HCT116 (cell line): ENCODE results near the gene TULP3. TPM values are rescaled to one million over a fixed set of nuclear protein-coding genes. Genes with fewer than 3 reads are reported as not detected.

Experiments used
- ATAC-seq: fragments of 200-7000 bp; cut with Tn5 transposase; 2 replicates; pipeline ENCODE4 v1.9.1; 2020; ENCODE audit warnings: mild to moderate bottlenecking, moderate library complexity
- BruUV-seq: library from RNA; stranded (reverse); fragments of 400-500 nt; replicated peaks from 2 replicates; lab custom pipeline; 2021; lab: Mats Ljungman, UMichigan
- CTCF ChIA-PET: fragments of 300-600 bp; sonication (Branson Sonifier 250); formaldehyde crosslinking; loops from one replicate; lab custom pipeline; 2021; ENCODE audit warnings: antibody characterized with exemption; lab: Charles Lee
- POLR2A ChIA-PET: fragments of 300-600, 350-600 bp; sonication (Branson Sonifier 250); formaldehyde crosslinking; loops from one replicate; lab custom pipeline; 2021; ENCODE audit warnings: antibody characterized with exemption; lab: Charles Lee
- RAD21 ChIA-PET, 2 experiments: fragments of 300-600 bp; sonication (Branson Sonifier 250); formaldehyde crosslinking; loops; one replicate each; lab custom pipeline; 2023; ENCODE audit warnings: low total read pairs in 2 of 2; ENCODE audit not compliant: uncharacterized antibody in 2 of 2, unreplicated experiment in 2 of 2, low non-redundant PET in 1 of 2; lab: Charles Lee
- DNase-seq: peaks from one replicate; pipeline ENCODE4 v3.0.0-alpha.2; 2010; ENCODE audit warnings: low read depth, low spot score
- H2AFZ ChIP-seq: fragments of 200-600 bp; shearing (Covaris generic), sonication (generic); 2 replicates; pipeline ENCODE4 v1.6.1; 2017; ENCODE audit warnings: low read depth, mixed run types, mixed read lengths, antibody characterized with exemption, low read length; ENCODE audit not compliant: poor library complexity, severe bottlenecking
- H3K27ac ChIP-seq: 2 replicates; pipeline ENCODE4 v1.5.1; 2012; ENCODE audit warnings: low read depth, low read length
- H3K27me3 ChIP-seq: fragments of 200-600 bp; sonication (generic); 2 replicates; pipeline ENCODE4 v1.6.1; 2016; ENCODE audit warnings: mixed run types, low read length, mixed read lengths; ENCODE audit not compliant: insufficient read depth
- H3K36me3 ChIP-seq, 2 experiments: fragments of 200-500 bp in 1 of 2; fragments of 200-600 bp in 1 of 2; sonication (Bioruptor generic) in 1 of 2; sonication (generic) in 1 of 2; 2 replicates each; pipeline versions ENCODE4 v1.5.1 to v1.6.1; 2014 to 2016; ENCODE audit warnings: low read length in 2 of 2, inconsistent platforms in 1 of 2, mixed read lengths in 1 of 2, mixed run types in 1 of 2; ENCODE audit not compliant: insufficient read depth in 2 of 2, control insufficient read depth in 1 of 2
- H3K4me1 ChIP-seq, 2 experiments: fragments of 200-600 bp in 1 of 2; sonication (generic) in 1 of 2; 2 replicates each; pipeline versions ENCODE4 v1.5.1 to v1.6.1; 2012 to 2017; ENCODE audit warnings: low read length in 2 of 2, inconsistent platforms in 1 of 2, mild to moderate bottlenecking in 1 of 2, mixed read lengths in 1 of 2, mixed run types in 1 of 2, moderate library complexity in 1 of 2; ENCODE audit not compliant: insufficient read depth in 2 of 2, control insufficient read depth in 1 of 2
- H3K4me2 ChIP-seq: fragments of 200-600 bp; sonication (generic); 2 replicates; pipeline ENCODE4 v1.6.1; 2017; ENCODE audit warnings: mixed run types, low read length, mixed read lengths
- H3K4me3 ChIP-seq, 2 experiments: fragments of 200-600 bp in 1 of 2; sonication (generic) in 1 of 2; replicated peaks in 1 of 2; 2 replicates each; pipeline ENCODE4 v1.5.1; 2011 to 2016; ENCODE audit warnings: low read length in 2 of 2, control low read depth in 1 of 2, low read depth in 1 of 2, mild to moderate bottlenecking in 1 of 2, mixed read lengths in 1 of 2, mixed run types in 1 of 2
- H3K79me2 ChIP-seq: fragments of 200-600 bp; sonication (generic); 2 replicates; pipeline ENCODE4 v1.6.1; 2017; ENCODE audit warnings: mild to moderate bottlenecking, mixed run types, low read length, moderate library complexity, mixed read lengths; ENCODE audit not compliant: insufficient read depth
- H3K9ac ChIP-seq: fragments of 200-600 bp; sonication (generic); 2 replicates; pipeline ENCODE4 v1.6.1; 2016; ENCODE audit warnings: low read length, mixed read lengths
- H3K9me2 ChIP-seq: fragments of 200-600 bp; sonication (generic), shearing (Covaris generic); 2 replicates; pipeline ENCODE4 v1.6.1; 2017; ENCODE audit warnings: mixed run types, mild to moderate bottlenecking, moderate library complexity; ENCODE audit not compliant: insufficient read depth
- H3K9me3 ChIP-seq, 2 experiments: fragments of 200-500 bp in 1 of 2; fragments of 200-600 bp in 1 of 2; sonication (Bioruptor generic) in 1 of 2; sonication (generic) in 1 of 2; 2 replicates each; pipeline ENCODE4 v1.6.1; 2014 to 2017; ENCODE audit warnings: low read length in 2 of 2, mixed read lengths in 2 of 2, inconsistent platforms in 1 of 2, low read depth in 1 of 2, mild to moderate bottlenecking in 1 of 2, mixed run types in 1 of 2, moderate library complexity in 1 of 2; ENCODE audit not compliant: control insufficient read depth in 1 of 2, insufficient read depth in 1 of 2
- H4K20me1 ChIP-seq: fragments of 200-600 bp; sonication (generic), shearing (Covaris generic); 2 replicates; pipeline ENCODE4 v1.6.1; 2017; ENCODE audit warnings: mixed run types, mild to moderate bottlenecking, moderate library complexity; ENCODE audit not compliant: insufficient read depth
- CBX3 ChIP-seq: IDR thresholded peaks from 2 replicates; pipeline ENCODE4 v1.6.1; 2012; ENCODE audit warnings: low read depth
- CTCF ChIP-seq, 3 experiments: fragments of 200-600 bp in 1 of 3; sonication (generic) in 1 of 3; IDR thresholded peaks in 2 of 3; conservative IDR thresholded peaks in 1 of 3; 2 replicates each; pipeline ENCODE4 v1.5.1; 2012 to 2017; ENCODE audit warnings: low read depth in 2 of 3, low read length in 2 of 3, antibody characterized with exemption in 1 of 3, borderline replicate concordance in 1 of 3, control low read depth in 1 of 3, mild to moderate bottlenecking in 1 of 3, mixed read lengths in 1 of 3, mixed run types in 1 of 3, moderate library complexity in 1 of 3; ENCODE audit not compliant: insufficient read depth in 1 of 3
- EGR1 ChIP-seq: IDR thresholded peaks from 2 replicates; pipeline ENCODE4 v1.6.1; 2012; ENCODE audit warnings: low read depth
- EZH2phosphoT487 ChIP-seq: fragments of 200-600 bp; IDR thresholded peaks from 2 replicates; pipeline ENCODE4 v1.6.1; 2018; ENCODE audit warnings: antibody characterized with exemption, borderline replicate concordance
- FOSL1 ChIP-seq: IDR thresholded peaks from 2 replicates; pipeline ENCODE4 v1.6.1; 2012; ENCODE audit warnings: low read depth
- JUND ChIP-seq: IDR thresholded peaks from 2 replicates; pipeline ENCODE4 v1.6.1; 2012
- MAX ChIP-seq: IDR thresholded peaks from 2 replicates; pipeline ENCODE4 v1.6.1; 2012
- POLR2A ChIP-seq: IDR thresholded peaks from 2 replicates; pipeline ENCODE4 v1.7.0; 2011; ENCODE audit warnings: borderline replicate concordance; ENCODE audit not compliant: insufficient read depth, insufficient read length; ENCODE audit errors: extremely low read depth
- POLR2AphosphoS5 ChIP-seq: IDR thresholded peaks from 2 replicates; pipeline ENCODE4 v1.6.1; 2011; ENCODE audit warnings: mild to moderate bottlenecking, low read depth, low read length, moderate library complexity
- RAD21 ChIP-seq: IDR thresholded peaks from 2 replicates; pipeline ENCODE4 v1.6.1; 2012; ENCODE audit warnings: low read depth, mild to moderate bottlenecking
- REST ChIP-seq: IDR thresholded peaks from 2 replicates; pipeline ENCODE4 v1.6.1; 2012; ENCODE audit warnings: low read depth
- SIN3A ChIP-seq: IDR thresholded peaks from 2 replicates; pipeline ENCODE4 v1.6.1; 2012; ENCODE audit warnings: low read depth
- SP1 ChIP-seq: IDR thresholded peaks from 2 replicates; pipeline ENCODE4 v1.6.1; 2012; ENCODE audit warnings: low read depth
- SRF ChIP-seq: IDR thresholded peaks from 2 replicates; pipeline ENCODE4 v1.6.1; 2012; ENCODE audit warnings: low read depth
- YY1 ChIP-seq: IDR thresholded peaks from 2 replicates; pipeline ENCODE4 v1.6.1; 2011; ENCODE audit warnings: low read length, low read depth, moderate library complexity, mild to moderate bottlenecking; ENCODE audit not compliant: insufficient replicate concordance; ENCODE audit errors: extremely low read depth
- ZBTB33 ChIP-seq: IDR thresholded peaks from 2 replicates; pipeline ENCODE4 v1.6.1; 2011; ENCODE audit warnings: mild to moderate bottlenecking, low read length, moderate library complexity; ENCODE audit not compliant: insufficient replicate concordance; ENCODE audit errors: extremely low read depth
- ZFX ChIP-seq: fragments of 450-650 bp; IDR thresholded peaks from 2 replicates; pipeline ENCODE4 v1.6.1; 2017
- intact Hi-C: fragments of 100-400 bp; cut with micrococcal nuclease; formaldehyde crosslinking; loops from 2 replicates; pipeline ENCODE4 v1.10.0; 2022
- total RNA-seq: library from RNA; stranded (reverse); gene quantifications from one replicate; pipeline ENCODE4 v1.2.1, GENCODE V29; 2021; ENCODE audit not compliant: unreplicated experiment

Gene TULP3
- total RNA-seq, 1 experiment from 2014 or later: 21.3 TPM

- Histone ChIP-seq H3K4me3 (no peak overlapping the region), H2AFZ (no peak overlapping the region), H3K9me2 (no peaks in the 10 kb centered on the region), H3K79me2 (no peaks in the 10 kb centered on the region), H3K9ac (no peak overlapping the region), H3K27me3 (no peaks in the 10 kb centered on the region), H3K36me3 (peaks cover 21 to 22% of the 10 kb centered on the region in 2 experiments; a peak in 3 of 4 replicates), H3K9me3 (no peaks in the 10 kb centered on the region), H3K27ac (no peak overlapping the region), H4K20me1 (no peaks in the 10 kb centered on the region), H3K4me2 (no peak overlapping the region), H3K4me1 (peaks cover 6 to 9% of the 10 kb centered on the region in 2 experiments; a peak in 2 of 4 replicates)
- no peak for ATAC-seq
- ChIA-PET CTCF (no interaction called here), POLR2A (no interaction called here), RAD21 (no interaction called here)
- intact Hi-C loops: no loop called here
- BruUV-seq: no TSS peak
- no peak for DNase-seq
- TF ChIP-seq YY1: no peak
- no peak for TF ChIP-seq POLR2A
- TF ChIP-seq EGR1: no peak
- no peak for TF ChIP-seq CTCF (IDR thresholded peaks at IDR 0.05 in 2 of 3, conservative IDR thresholded peaks at IDR 0.05 in 1 of 3; ENCODE audit: borderline replicate concordance in 1 of 3, insufficient read depth in 1 of 3, low read depth in 2 of 3, low read length in 2 of 3)
- no peak for TF ChIP-seq SIN3A
- no peak for TF ChIP-seq ZBTB33
- no peak for TF ChIP-seq SP1
- no peak for TF ChIP-seq JUND
- TF ChIP-seq CBX3: no peak
- no peak for TF ChIP-seq MAX
- TF ChIP-seq FOSL1: no peak
- no peak for TF ChIP-seq EZH2phosphoT487
- TF ChIP-seq SRF: no peak
- TF ChIP-seq RAD21: no peak
- TF ChIP-seq POLR2AphosphoS5: no peak
- TF ChIP-seq ZFX: no peak
- TF ChIP-seq REST: no peak
Measured at GRCh38 chr12:2933586-2933985, 42.9 kb downstream of the TULP3 start.
